Measurements from ENCODE around the gene GPR176. TPM values are rescaled to one million over a fixed set of nuclear protein-coding genes. Genes with fewer than 3 reads are reported as not detected.

The GPR176 gene
- total RNA-seq, 4 donors from 2014 or later, result 4.3 to 15.0 (median 7.9) TPM

GRCh38 chr15:39752991-39753390 lies 167.1 kb downstream of the GPR176 start:
- Histone ChIP-seq H3K27me3 (no peaks in the 10 kb centered on the region), H3K4me1 (no peaks in the 10 kb centered on the region), H3K9me3 (no peaks in the 10 kb centered on the region), H3K36me3 (no peaks in the 10 kb centered on the region), H3K27ac (no peak overlapping the region), H3K4me3 (replicated peaks in 1 of 3) (no peak overlapping the region)
- no peak for TF ChIP-seq POLR2A (IDR thresholded peaks at IDR 0.05)
- no peak for TF ChIP-seq CTCF (IDR thresholded peaks at IDR 0.05)
- 77 to 95% methylated on average over 1 of the region's 1 CpG for WGBS, 2 donors
- intact Hi-C loops (cut with DNase I), result loop anchor here (10.0 kb wide), 1 partner anchor 168 kb away; the partner anchor contains the start of gene THBS1
- no peak for DNase-seq

GRCh38 chr15:39752246-39752645 lies 167.8 kb downstream of the GPR176 start:
- no peak for TF ChIP-seq POLR2A (IDR thresholded peaks at IDR 0.05)
- no peak for TF ChIP-seq CTCF (IDR thresholded peaks at IDR 0.05)
- intact Hi-C loops (cut with DNase I), result loop anchor here (10.0 kb wide), 1 partner anchor 167 kb away; the partner anchor contains the start of gene THBS1
- no peak overlapping the region for H3K27ac ChIP-seq

More at GRCh38 chr15:39752246-39752645, 167.8 kb downstream of the GPR176 start:
- H3K4me1 ChIP-seq, result no peaks in the 10 kb centered on the region
- no peak for DNase-seq
- H3K36me3 ChIP-seq, result no peaks in the 10 kb centered on the region
- H3K4me3 ChIP-seq (replicated peaks in 1 of 3), result no peak overlapping the region
- no peaks in the 10 kb centered on the region for H3K27me3 ChIP-seq
- H3K9me3 ChIP-seq, result no peaks in the 10 kb centered on the region

Small RNAs within 50 kb of the gene (small RNA-seq; reads per million reads assigned to genes)
- gene RF00019, result not detected

Other genes starting within 250 kb of the GPR176 start
- gene FSIP1, start 137.4 kb downstream of the GPR176 start, total RNA-seq, result 1 to 10 TPM in 3 of 4 donors, under 1 TPM in 1; 0.94 to 2.5 (median 1.5) TPM
- gene EIF2AK4, start 13.8 kb upstream of the GPR176 start, total RNA-seq, result 10 to 100 TPM; 50.9 to 71.2 (median 62.2) TPM
- 100 to 1,000 TPM; 327 to 576 (median 408) TPM for gene SRP14, start 118.9 kb upstream of the GPR176 start, total RNA-seq
- gene BMF, start 188.6 kb upstream of the GPR176 start, total RNA-seq, result 10 to 100 TPM; 31.9 to 49.3 (median 37.2) TPM
- gene BUB1B, start 240.8 kb upstream of the GPR176 start, total RNA-seq, result 1 to 10 TPM in 2 of 4 donors, under 1 TPM in 2; 0.20 to 3.7 (median 1.4) TPM

Data from thyroid gland (tissue), 4 donors.